ENCODE measurements around the gene COL4A2. TPM values are rescaled to one million over a fixed set of nuclear protein-coding genes. Genes with fewer than 3 reads are reported as not detected.

COL4A2 gene
- total and polyA plus RNA-seq, 4 donors = 130 to 334 (median 170) TPM

GRCh38 chr13:110540871-110541525, 233.9 kb downstream of the COL4A2 start:
- H3K27ac ChIP-seq (ENCODE audit: low read depth, low read length) = no peak overlapping the region
- H3K36me3 ChIP-seq (ENCODE audit: control insufficient read depth, insufficient read depth, low read length) = no peaks in the 10 kb centered on the region
- H3K4me1 ChIP-seq (ENCODE audit: control insufficient read depth, insufficient read depth, low read length) = peaks cover 3% of the 10 kb centered on the region
- 87% methylated on average over 15 of the region's 15 CpGs for WGBS (ENCODE audit: insufficient coverage)
- H3K9me3 ChIP-seq (ENCODE audit: control insufficient read depth, insufficient read depth, low read length) = peaks cover 3% of the 10 kb centered on the region
- no peak for DNase-seq (ENCODE audit: low read depth in 4 of 6, low spot score in 6 of 6)
- no peaks in the 10 kb centered on the region for H3K27me3 ChIP-seq (ENCODE audit: control insufficient read depth, insufficient read depth, low read length)
- no peak overlapping the region for H3K4me3 ChIP-seq (ENCODE audit: low read depth, low read length)

DNA sequence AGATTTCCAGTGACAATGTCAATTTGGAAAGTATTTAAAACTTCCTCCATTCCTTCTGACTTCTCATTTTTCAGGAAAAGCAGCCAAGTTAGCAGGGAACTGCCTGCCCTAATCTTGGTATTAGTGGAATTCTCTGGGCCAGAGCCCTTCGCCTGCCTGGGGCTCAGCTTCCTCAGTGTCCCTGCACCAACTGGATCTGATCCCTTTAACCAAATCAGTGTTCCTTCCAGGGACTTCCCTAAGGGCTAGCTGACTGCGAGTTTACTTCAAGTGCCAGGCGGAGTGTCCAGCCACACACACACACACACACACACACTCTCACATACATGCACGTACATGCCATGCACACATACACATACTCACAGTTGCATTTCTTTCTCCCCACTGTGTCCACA, 234.4 kb downstream of the COL4A2 start:
- peaks cover 3% of the 10 kb centered on the region for H3K4me1 ChIP-seq (ENCODE audit: control insufficient read depth, insufficient read depth, low read length)
- no peaks in the 10 kb centered on the region for H3K36me3 ChIP-seq (ENCODE audit: control insufficient read depth, insufficient read depth, low read length)
- no peaks in the 10 kb centered on the region for H3K27me3 ChIP-seq (ENCODE audit: control insufficient read depth, insufficient read depth, low read length)
- DNase-seq (ENCODE audit: low read depth in 4 of 6, low spot score in 6 of 6) = no peak
- 69% methylated on average over 3 of the region's 4 CpGs for WGBS (ENCODE audit: insufficient coverage)
- H3K4me3 ChIP-seq (ENCODE audit: low read depth, low read length) = no peak overlapping the region
- H3K9me3 ChIP-seq (ENCODE audit: control insufficient read depth, insufficient read depth, low read length) = peaks cover 3% of the 10 kb centered on the region
- no peak overlapping the region for H3K27ac ChIP-seq (ENCODE audit: low read depth, low read length)

- H3K27me3 ChIP-seq (ENCODE audit: control insufficient read depth, insufficient read depth, low read length) = no peaks in the 10 kb centered on the region
- 93% methylated on average over 3 of the region's 6 CpGs for WGBS (ENCODE audit: insufficient coverage)
- no peaks in the 10 kb centered on the region for H3K36me3 ChIP-seq (ENCODE audit: control insufficient read depth, insufficient read depth, low read length)
- H3K4me1 ChIP-seq (ENCODE audit: control insufficient read depth, insufficient read depth, low read length) = peaks cover 3% of the 10 kb centered on the region
- no peak for DNase-seq (ENCODE audit: low read depth in 4 of 6, low spot score in 6 of 6)
- no peak overlapping the region for H3K27ac ChIP-seq (ENCODE audit: low read depth, low read length)
- no peak overlapping the region for H3K4me3 ChIP-seq (ENCODE audit: low read depth, low read length)
- H3K9me3 ChIP-seq (ENCODE audit: control insufficient read depth, insufficient read depth, low read length) = peaks cover 3% of the 10 kb centered on the region
Observed at GRCh38 chr13:110542169-110542796, 235.2 kb downstream of the COL4A2 start.

DNA sequence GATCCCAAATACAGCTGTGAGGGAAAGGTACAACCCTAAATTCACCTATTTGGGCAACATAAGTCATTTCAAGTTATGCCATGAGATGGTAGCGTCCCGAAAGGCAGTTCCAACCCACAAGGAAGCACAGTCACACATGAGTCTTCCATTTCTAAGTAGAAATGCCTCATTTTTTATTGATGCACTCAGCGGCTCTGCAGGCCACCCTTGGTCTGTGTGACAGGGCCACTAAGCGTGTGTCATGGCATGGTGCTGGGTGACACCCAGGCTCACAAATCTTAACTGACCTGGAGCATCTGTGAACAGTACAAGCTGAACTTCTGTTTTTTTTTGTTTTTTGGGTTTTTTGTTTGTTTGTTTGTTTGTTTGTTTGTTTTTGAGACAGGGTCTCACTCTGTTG, 239.3 kb downstream of the COL4A2 start:
- Histone ChIP-seq H3K4me1 (ENCODE audit: control insufficient read depth, insufficient read depth, low read length) (peaks cover 3% of the 10 kb centered on the region), H3K27ac (ENCODE audit: low read depth, low read length) (no peak overlapping the region), H3K36me3 (ENCODE audit: control insufficient read depth, insufficient read depth, low read length) (no peaks in the 10 kb centered on the region), H3K27me3 (ENCODE audit: control insufficient read depth, insufficient read depth, low read length) (no peaks in the 10 kb centered on the region), H3K4me3 (ENCODE audit: low read depth, low read length) (no peak overlapping the region), H3K9me3 (ENCODE audit: control insufficient read depth, insufficient read depth, low read length) (peaks cover 3% of the 10 kb centered on the region)
- whole genome bisulfite sequencing (ENCODE audit: insufficient coverage) = 94% methylated on average over 2 of the region's 4 CpGs
- DNase-seq (ENCODE audit: low read depth in 4 of 6, low spot score in 6 of 6) = no peak

DNA sequence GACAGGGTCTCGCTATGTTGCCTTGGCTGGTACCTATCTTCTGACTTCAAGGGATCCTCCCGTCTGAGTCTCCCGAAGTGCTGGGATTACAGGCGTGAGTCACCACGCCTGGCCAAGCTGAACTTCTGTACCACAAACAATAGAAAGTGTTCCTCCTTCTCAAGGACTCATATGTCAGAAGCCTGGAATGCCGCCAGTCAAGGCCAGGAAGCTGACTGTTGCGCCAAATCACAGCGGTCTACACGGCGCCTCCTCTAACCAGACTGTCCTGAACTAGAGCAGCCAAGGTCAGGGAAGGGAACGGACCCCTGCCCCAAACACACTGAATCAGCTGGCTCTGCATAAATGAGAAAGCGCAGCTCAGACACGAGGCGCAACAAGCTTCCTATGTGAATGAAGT, 239.8 kb downstream of the COL4A2 start:
- H3K36me3 ChIP-seq (ENCODE audit: control insufficient read depth, insufficient read depth, low read length) = no peaks in the 10 kb centered on the region
- H3K27me3 ChIP-seq (ENCODE audit: control insufficient read depth, insufficient read depth, low read length) = no peaks in the 10 kb centered on the region
- 92% methylated on average over 14 of the region's 14 CpGs for WGBS (ENCODE audit: insufficient coverage)
- H3K9me3 ChIP-seq (ENCODE audit: control insufficient read depth, insufficient read depth, low read length) = peaks cover 3% of the 10 kb centered on the region
- no peak overlapping the region for H3K27ac ChIP-seq (ENCODE audit: low read depth, low read length)
- H3K4me1 ChIP-seq (ENCODE audit: control insufficient read depth, insufficient read depth, low read length) = peaks cover 4% of the 10 kb centered on the region
- no peak overlapping the region for H3K4me3 ChIP-seq (ENCODE audit: low read depth, low read length)
- DNase-seq (ENCODE audit: low read depth in 4 of 6, low spot score in 6 of 6) = no peak

GRCh38 chr13:110548891-110549794, 242.1 kb downstream of the COL4A2 start:
- H3K36me3 ChIP-seq (ENCODE audit: control insufficient read depth, insufficient read depth, low read length) = no peaks in the 10 kb centered on the region
- H3K4me1 ChIP-seq (ENCODE audit: control insufficient read depth, insufficient read depth, low read length) = peaks cover 4% of the 10 kb centered on the region

GRCh38 chr13:110549795-110550160, 242.7 kb downstream of the COL4A2 start:
- WGBS (ENCODE audit: insufficient coverage) = 90% methylated on average over 8 of the region's 11 CpGs
- Histone ChIP-seq H3K27me3 (ENCODE audit: control insufficient read depth, insufficient read depth, low read length) (no peaks in the 10 kb centered on the region), H3K27ac (ENCODE audit: low read depth, low read length) (no peak overlapping the region), H3K9me3 (ENCODE audit: control insufficient read depth, insufficient read depth, low read length) (no peaks in the 10 kb centered on the region), H3K4me1 (ENCODE audit: control insufficient read depth, insufficient read depth, low read length) (peaks cover 4% of the 10 kb centered on the region), H3K4me3 (ENCODE audit: low read depth, low read length) (no peak overlapping the region), H3K36me3 (ENCODE audit: control insufficient read depth, insufficient read depth, low read length) (no peaks in the 10 kb centered on the region)
- no peak for DNase-seq (ENCODE audit: low read depth in 4 of 6, low spot score in 6 of 6)

More at GRCh38 chr13:110548891-110549794, 242.1 kb downstream of the COL4A2 start:
- no peak overlapping the region for H3K4me3 ChIP-seq (ENCODE audit: low read depth, low read length)
- H3K9me3 ChIP-seq (ENCODE audit: control insufficient read depth, insufficient read depth, low read length) = no peaks in the 10 kb centered on the region
- WGBS (ENCODE audit: insufficient coverage) = 82% methylated on average over 2 of the region's 7 CpGs
- no peak for DNase-seq (ENCODE audit: low read depth in 4 of 6, low spot score in 6 of 6)
- no peaks in the 10 kb centered on the region for H3K27me3 ChIP-seq (ENCODE audit: control insufficient read depth, insufficient read depth, low read length)
- H3K27ac ChIP-seq (ENCODE audit: low read depth, low read length) = no peak overlapping the region

GRCh38 chr13:110551284-110551683, 244.2 kb downstream of the COL4A2 start:
- Histone ChIP-seq H3K27me3 (ENCODE audit: control insufficient read depth, insufficient read depth, low read length) (no peaks in the 10 kb centered on the region), H3K4me1 (ENCODE audit: control insufficient read depth, insufficient read depth, low read length) (peaks cover 14% of the 10 kb centered on the region), H3K27ac (ENCODE audit: low read depth, low read length) (no peak overlapping the region), H3K4me3 (ENCODE audit: low read depth, low read length) (no peak overlapping the region), H3K36me3 (ENCODE audit: control insufficient read depth, insufficient read depth, low read length) (no peaks in the 10 kb centered on the region), H3K9me3 (ENCODE audit: control insufficient read depth, insufficient read depth, low read length) (no peaks in the 10 kb centered on the region)
- peak in 1 of 6 donors; percentile 34 for DNase-seq (ENCODE audit: low read depth in 4 of 6, low spot score in 6 of 6)
- WGBS (ENCODE audit: insufficient coverage) = 46% methylated on average over 6 of the region's 11 CpGs

DNA sequence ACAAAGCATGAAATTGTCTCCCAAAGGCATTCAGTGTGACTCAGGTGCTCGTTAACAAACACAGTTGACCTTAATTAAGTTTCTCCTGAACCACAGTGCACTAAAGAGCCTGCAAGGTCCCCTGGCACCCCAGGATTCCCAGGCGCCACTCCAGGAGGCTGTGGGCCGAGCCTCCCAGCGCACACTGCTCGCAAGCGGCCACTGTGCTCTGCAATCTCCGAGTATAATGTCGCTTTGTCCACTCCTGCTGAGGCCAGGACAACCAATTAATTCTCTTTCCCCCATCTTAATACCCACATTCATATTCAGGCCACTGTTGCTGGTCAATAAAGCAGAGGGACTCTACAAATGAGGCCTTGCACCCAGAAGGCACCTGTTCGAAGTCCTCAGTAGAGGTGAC, 245.7 kb downstream of the COL4A2 start:
- 87% methylated on average over 9 of the region's 9 CpGs for WGBS (ENCODE audit: insufficient coverage)
- no peak overlapping the region for H3K27ac ChIP-seq (ENCODE audit: low read depth, low read length)

More for the DNA sequence above, 245.7 kb downstream of the COL4A2 start:
- H3K27me3 ChIP-seq (ENCODE audit: control insufficient read depth, insufficient read depth, low read length) = no peaks in the 10 kb centered on the region
- H3K4me1 ChIP-seq (ENCODE audit: control insufficient read depth, insufficient read depth, low read length) = peaks cover 14% of the 10 kb centered on the region
- no peaks in the 10 kb centered on the region for H3K9me3 ChIP-seq (ENCODE audit: control insufficient read depth, insufficient read depth, low read length)
- peaks cover 2% of the 10 kb centered on the region for H3K36me3 ChIP-seq (ENCODE audit: control insufficient read depth, insufficient read depth, low read length)
- no peak for DNase-seq (ENCODE audit: low read depth in 4 of 6, low spot score in 6 of 6)
- H3K4me3 ChIP-seq (ENCODE audit: low read depth, low read length) = no peak overlapping the region

Measured in spinal cord (tissue), 10 donors.